HUES6 (cell line): ENCODE measurements around the gene SMC3.

ENCODE experiments used
- H3K27ac ChIP-seq: 2 replicates; pipeline ENCODE4 v1.7.0; 2013; ENCODE audit warnings: low read depth, mild to moderate bottlenecking, low read length, inconsistent platforms
- H3K27me3 ChIP-seq: 2 replicates; pipeline ENCODE4 v1.6.1; 2013; ENCODE audit warnings: low read length; ENCODE audit not compliant: control insufficient read depth, insufficient read depth
- H3K36me3 ChIP-seq: 2 replicates; pipeline ENCODE4 v1.6.1; 2013; ENCODE audit warnings: low read length; ENCODE audit not compliant: control insufficient read depth, insufficient read depth
- H3K4me1 ChIP-seq: 2 replicates; pipeline ENCODE4 v1.6.1; 2013; ENCODE audit warnings: low read length; ENCODE audit not compliant: control insufficient read depth, insufficient read depth
- H3K4me3 ChIP-seq: 2 replicates; pipeline ENCODE4 v1.5.1; 2013; ENCODE audit warnings: low read depth, low read length
- H3K9ac ChIP-seq: one replicate; pipeline ENCODE4 v1.6.1; 2013; ENCODE audit warnings: mild to moderate bottlenecking, low read length
- H3K9me3 ChIP-seq: 2 replicates; pipeline ENCODE4 v1.6.1; 2013; ENCODE audit warnings: low read depth, low read length; ENCODE audit not compliant: control insufficient read depth, insufficient read depth

Gene SMC3

DNA sequence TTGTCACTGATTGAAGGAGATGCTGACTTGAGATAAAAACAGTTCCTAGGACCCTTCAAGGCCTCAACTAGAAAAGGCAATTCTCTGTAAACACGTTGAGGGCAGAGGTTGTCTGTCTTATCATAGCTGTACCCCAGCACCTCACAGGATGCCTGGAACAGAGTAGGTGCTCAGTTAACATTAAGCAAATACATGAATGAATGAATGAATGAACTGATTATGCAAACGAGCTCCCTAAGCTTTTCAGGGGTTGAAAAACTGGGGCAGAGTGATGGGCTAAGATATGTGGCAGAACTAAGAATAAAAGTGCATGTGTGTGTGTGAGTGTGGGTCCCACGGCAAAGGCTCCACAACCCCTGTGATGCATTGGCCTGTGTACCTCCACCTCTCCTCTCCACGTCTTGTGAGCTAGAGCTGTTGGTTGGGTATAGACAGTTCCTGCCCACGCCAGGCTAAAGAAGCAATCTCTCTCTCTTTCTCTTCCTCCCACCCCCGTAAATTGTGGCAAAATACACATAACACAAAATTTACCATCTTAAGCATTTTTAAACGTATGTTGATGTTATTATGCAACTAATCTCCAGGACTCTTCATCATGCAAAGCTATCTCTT is 20.9 kb upstream of the SMC3 start:
- no peaks in the 10 kb centered on the region for H3K27me3 ChIP-seq
- H3K9me3 ChIP-seq = no peaks in the 10 kb centered on the region
- H3K9ac ChIP-seq = no peak overlapping the region
- no peak overlapping the region for H3K27ac ChIP-seq
- no peaks in the 10 kb centered on the region for H3K36me3 ChIP-seq
- H3K4me1 ChIP-seq = no peaks in the 10 kb centered on the region
- H3K4me3 ChIP-seq = no peak overlapping the region

DNA sequence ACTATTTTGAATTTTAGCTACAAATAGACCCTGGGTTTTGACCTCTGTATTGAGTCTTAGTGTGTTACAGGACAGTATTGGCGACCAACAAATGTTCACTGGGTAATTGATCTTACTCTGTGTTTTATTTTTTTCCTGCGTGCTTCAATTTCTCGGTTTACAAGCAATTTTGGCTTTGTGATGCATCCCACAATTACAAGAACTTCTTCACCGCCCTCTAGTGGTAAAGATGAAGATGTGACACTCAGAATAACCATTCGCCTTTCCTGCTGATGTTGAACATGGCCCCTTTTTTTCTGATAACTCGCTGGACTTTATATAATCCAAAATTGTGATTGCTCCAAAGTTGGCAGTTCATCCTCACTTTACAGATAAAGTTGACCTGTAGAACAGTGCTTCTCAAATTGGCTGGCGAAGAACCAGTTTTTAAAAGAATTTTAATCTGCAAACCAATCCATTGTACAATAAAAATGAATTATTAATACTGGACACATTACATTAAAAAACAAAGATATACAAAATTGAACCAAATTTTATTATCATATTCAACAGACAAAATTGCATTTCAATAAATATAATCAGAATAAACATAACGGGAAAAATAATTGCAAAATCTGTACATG is 20.2 kb upstream of the SMC3 start:
- Histone ChIP-seq H3K4me1 (no peaks in the 10 kb centered on the region), H3K4me3 (no peak overlapping the region), H3K9me3 (peaks cover 1% of the 10 kb centered on the region; the same call in 1 of the 2 replicates), H3K27me3 (no peaks in the 10 kb centered on the region), H3K27ac (no peak overlapping the region), H3K9ac (no peak overlapping the region), H3K36me3 (no peaks in the 10 kb centered on the region)

DNA sequence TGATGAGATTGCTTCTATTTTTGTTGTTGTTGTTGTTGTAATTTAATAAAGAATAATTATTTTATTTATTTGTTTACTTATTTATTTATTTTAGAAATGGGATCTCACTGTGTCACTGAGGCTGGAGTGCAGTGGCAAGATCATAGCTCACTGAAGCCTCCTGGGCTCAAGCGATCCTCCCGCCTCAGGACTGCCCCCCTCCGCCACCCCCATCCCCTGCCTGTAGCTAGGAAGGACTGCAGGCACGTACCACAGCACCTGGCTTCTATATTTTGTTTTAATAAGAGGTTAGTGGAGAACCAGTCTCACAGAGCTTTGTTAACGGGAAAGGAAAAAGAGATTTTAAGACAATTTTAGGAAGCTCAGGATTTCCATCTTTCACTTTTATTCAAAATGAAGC is 19.5 kb upstream of the SMC3 start:
- Histone ChIP-seq H3K9ac (no peak overlapping the region), H3K4me1 (no peaks in the 10 kb centered on the region), H3K4me3 (no peak overlapping the region), H3K27ac (no peak overlapping the region), H3K9me3 (peaks cover 8% of the 10 kb centered on the region), H3K36me3 (no peaks in the 10 kb centered on the region), H3K27me3 (no peaks in the 10 kb centered on the region)

DNA sequence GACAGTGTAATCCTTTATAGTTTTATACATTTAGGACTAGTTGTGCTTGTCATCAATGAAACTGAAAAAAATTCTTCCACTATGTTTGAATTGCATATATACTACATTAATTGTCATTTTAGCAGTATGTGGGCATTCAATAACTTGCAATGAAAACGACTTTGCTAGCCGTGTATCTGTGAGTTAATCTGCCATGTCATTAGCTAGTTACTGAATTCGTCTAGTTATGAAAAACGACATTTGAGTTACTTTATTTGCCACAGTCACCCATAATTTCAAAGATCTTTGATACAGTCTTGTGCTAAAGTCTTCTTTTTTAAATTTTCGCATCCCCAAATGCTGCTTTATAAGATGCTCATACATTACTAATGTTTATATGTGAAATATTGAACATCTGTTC is 18.3 kb upstream of the SMC3 start:
- no peak overlapping the region for H3K9ac ChIP-seq
- H3K4me1 ChIP-seq = peaks cover 7% of the 10 kb centered on the region
- no peak overlapping the region for H3K4me3 ChIP-seq
- H3K9me3 ChIP-seq = peaks cover 8% of the 10 kb centered on the region
- no peaks in the 10 kb centered on the region for H3K36me3 ChIP-seq
- no peak overlapping the region for H3K27ac ChIP-seq
- H3K27me3 ChIP-seq = no peaks in the 10 kb centered on the region

DNA sequence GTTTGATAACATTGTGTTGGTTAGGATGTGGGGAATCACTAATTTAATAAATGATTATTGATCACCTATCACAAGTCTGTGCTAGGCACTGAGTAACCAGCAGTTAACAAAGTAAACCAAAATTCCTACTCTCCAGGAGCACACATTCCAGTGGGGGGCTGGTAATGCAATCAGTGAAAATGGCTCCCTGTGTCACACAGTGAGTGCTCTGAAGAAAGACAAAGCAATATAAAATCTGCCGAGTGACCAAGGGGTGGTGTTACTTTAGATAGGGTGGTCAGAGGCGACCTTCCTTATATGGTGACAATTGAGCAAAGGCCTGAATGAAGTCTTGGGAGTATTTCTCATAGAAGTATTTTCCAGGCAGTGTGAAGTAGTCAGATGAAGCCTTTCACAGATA is 13.6 kb upstream of the SMC3 start:
- H3K9me3 ChIP-seq = peaks cover 8% of the 10 kb centered on the region
- peak overlapping the region; percentile 71 for H3K27ac ChIP-seq
- peaks cover 11% of the 10 kb centered on the region for H3K4me1 ChIP-seq
- no peaks in the 10 kb centered on the region for H3K36me3 ChIP-seq
- H3K9ac ChIP-seq = peak overlapping the region; percentile 32
- no peaks in the 10 kb centered on the region for H3K27me3 ChIP-seq
- no peak overlapping the region for H3K4me3 ChIP-seq

DNA sequence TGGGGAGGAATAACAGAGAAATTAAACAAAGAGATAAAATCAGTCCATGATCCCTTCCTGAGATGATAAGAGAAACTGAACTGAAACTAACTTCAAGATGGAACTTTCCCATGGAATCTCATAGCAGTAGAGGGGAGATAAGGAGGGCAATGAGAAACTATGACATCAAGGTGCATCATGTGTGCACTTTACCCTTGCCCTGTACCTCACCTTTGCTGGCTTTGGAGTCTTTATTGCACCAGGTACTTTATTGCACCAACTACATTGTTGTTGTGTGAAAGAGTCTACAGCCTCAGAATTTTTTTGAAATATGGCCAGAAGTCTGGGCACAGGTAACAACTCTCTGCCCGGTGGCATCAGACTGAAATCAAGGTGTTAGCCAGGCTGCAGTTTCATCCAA is 11.2 kb upstream of the SMC3 start:
- peaks cover 8% of the 10 kb centered on the region for H3K9me3 ChIP-seq
- no peak overlapping the region for H3K9ac ChIP-seq
- H3K27me3 ChIP-seq = no peaks in the 10 kb centered on the region
- no peak overlapping the region for H3K4me3 ChIP-seq
- H3K4me1 ChIP-seq = peaks cover 11% of the 10 kb centered on the region
- H3K27ac ChIP-seq = no peak overlapping the region
- no peaks in the 10 kb centered on the region for H3K36me3 ChIP-seq

DNA sequence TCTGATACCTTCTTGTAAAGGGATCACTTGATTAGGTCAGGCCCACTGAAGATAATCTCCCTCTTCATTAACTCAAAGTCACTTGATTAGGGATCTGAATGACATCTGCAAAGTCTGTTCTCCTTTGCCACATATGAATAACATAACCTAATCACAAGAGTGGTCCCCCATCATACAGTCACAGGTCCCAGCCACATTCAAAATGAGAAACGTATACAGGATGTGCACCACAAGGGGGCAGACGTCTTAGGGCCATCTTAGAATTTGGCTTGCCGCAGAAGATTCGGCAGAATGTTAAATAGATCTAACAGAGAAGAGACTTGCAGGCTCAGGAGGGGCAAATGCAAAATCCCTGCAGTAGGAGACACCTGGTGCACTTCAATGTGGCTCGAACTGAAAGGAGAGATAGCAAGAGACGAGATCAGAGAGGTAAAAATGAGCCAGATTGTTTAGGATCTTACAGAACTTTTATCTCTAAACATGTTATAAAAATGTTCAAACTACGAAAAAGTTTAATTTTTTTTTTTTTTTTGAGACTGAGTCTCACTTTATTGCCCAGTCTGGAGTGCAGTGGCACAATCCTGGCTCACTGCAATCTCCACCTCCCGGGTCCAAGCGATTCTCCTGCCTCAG is 10.4 kb upstream of the SMC3 start:
- Histone ChIP-seq H3K9me3 (peaks cover 8% of the 10 kb centered on the region), H3K4me1 (peaks cover 11% of the 10 kb centered on the region), H3K36me3 (no peaks in the 10 kb centered on the region), H3K4me3 (no peak overlapping the region), H3K27ac (no peak overlapping the region), H3K9ac (no peak overlapping the region), H3K27me3 (no peaks in the 10 kb centered on the region)

DNA sequence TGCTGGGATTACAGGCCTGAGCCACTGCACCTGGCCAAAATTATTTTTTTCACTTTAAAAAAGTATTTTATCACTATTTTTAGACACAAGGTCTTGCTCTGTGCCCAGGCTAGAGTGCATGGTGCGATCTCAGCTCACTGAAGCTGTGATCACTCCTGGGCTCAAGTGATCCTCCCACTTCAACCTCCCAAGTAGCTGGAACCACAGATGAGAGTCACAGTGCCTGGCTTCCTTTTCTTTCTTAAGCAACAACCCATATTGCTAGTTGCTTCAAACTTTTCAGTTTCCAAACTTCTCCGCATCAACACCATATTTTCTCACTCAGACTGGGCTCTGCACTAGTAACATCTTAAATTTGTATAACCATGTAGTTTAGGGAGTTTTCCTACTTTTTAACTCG is 9.5 kb upstream of the SMC3 start:
- no peaks in the 10 kb centered on the region for H3K27me3 ChIP-seq
- H3K27ac ChIP-seq = no peak overlapping the region
- H3K36me3 ChIP-seq = no peaks in the 10 kb centered on the region
- no peak overlapping the region for H3K4me3 ChIP-seq
- H3K9ac ChIP-seq = no peak overlapping the region
- H3K4me1 ChIP-seq = peaks cover 11% of the 10 kb centered on the region
- H3K9me3 ChIP-seq = no peaks in the 10 kb centered on the region

DNA sequence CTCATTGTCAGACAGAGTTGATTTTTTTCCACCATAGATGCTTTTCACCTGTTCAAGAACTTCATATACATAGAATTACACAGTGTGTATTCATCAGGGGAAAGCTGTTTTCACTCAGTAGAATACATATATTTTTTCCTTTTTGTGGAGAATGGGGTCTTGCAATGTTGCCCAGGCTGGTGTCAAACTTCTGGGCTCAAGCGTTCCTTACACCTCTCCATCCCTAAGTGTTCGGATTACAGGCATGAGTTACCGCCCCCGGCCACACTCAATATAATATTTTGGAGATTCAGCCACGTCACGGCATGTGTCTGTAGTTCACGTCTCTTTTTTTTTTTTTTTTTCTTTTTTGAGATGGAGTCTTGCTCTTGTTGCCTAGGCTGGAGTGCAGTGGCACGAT is 7.5 kb upstream of the SMC3 start:
- Histone ChIP-seq H3K4me1 (no peaks in the 10 kb centered on the region), H3K4me3 (no peak overlapping the region)

DNA sequence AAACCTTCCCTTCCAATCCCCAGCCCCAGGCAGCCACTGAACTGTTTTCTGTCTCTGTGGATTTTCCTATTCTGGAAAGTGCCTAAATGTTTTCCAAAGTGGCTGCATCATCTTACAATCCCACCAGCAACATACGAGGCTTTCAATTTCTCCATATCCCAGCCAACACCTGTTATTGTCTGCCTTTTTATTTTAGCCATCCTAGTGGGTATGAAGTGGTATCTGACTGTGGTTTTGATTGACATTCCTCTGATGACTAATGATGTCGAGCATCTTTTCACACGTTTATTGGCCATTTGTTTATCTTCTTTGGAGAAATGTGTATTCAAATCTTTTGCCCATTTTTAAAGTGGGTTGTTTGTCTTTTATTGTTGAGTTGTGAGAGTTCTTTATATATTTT is 6.2 kb upstream of the SMC3 start:
- Histone ChIP-seq H3K27me3 (no peaks in the 10 kb centered on the region), H3K9me3 (no peaks in the 10 kb centered on the region), H3K4me3 (no peak overlapping the region), H3K27ac (no peak overlapping the region), H3K4me1 (no peaks in the 10 kb centered on the region), H3K36me3 (no peaks in the 10 kb centered on the region), H3K9ac (no peak overlapping the region)

More for the DNA sequence above, 7.5 kb upstream of the SMC3 start:
- no peaks in the 10 kb centered on the region for H3K36me3 ChIP-seq
- no peak overlapping the region for H3K9ac ChIP-seq
- no peaks in the 10 kb centered on the region for H3K27me3 ChIP-seq
- no peaks in the 10 kb centered on the region for H3K9me3 ChIP-seq
- H3K27ac ChIP-seq = no peak overlapping the region

DNA sequence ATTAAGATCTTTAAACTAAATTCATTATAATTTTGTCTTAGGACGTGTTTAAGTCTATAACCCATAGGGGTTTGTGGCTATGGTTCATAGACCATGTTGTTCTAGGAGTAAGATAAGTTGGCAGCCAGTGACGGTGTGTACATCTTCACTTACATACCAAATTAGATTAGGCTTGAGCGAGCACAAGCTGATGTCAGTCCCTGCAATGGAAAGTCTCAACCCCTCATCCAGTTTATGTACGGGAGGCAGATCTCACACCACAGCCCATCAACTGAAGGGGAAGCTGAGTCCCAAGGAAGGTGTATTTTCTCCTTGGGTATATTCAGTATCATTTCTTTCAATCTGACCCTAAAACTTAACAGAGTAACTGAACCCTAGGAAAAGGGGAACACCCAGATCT is 5.1 kb upstream of the SMC3 start:
- no peaks in the 10 kb centered on the region for H3K36me3 ChIP-seq
- no peak overlapping the region for H3K4me3 ChIP-seq
- H3K4me1 ChIP-seq = no peaks in the 10 kb centered on the region
- no peak overlapping the region for H3K9ac ChIP-seq
- no peaks in the 10 kb centered on the region for H3K27me3 ChIP-seq
- no peak overlapping the region for H3K27ac ChIP-seq
- H3K9me3 ChIP-seq = no peaks in the 10 kb centered on the region
